Measurements from ENCODE around the gene LRRC23.

- no peak for TF ChIP-seq POLR2AphosphoS5 (IDR thresholded peaks at IDR 0.05; ENCODE audit: insufficient read depth in 1 of 2, low read depth in 1 of 2)
- TF ChIP-seq POLR2A (IDR thresholded peaks at IDR 0.05) = no peak
- no peak for TF ChIP-seq CTCF (IDR thresholded peaks at IDR 0.05)
Measured at GRCh38 chr12:6883252-6883651, 21.4 kb upstream of the LRRC23 start.

All from vagina (tissue), 2 donors.